ENCODE data around the gene CACNA1D. TPM values are rescaled to one million over a fixed set of nuclear protein-coding genes. Genes with fewer than 3 reads are reported as not detected.

The CACNA1D gene
- total and polyA plus RNA-seq, 9 of the 15 experiments (the other 6 are each of a cell fraction or from before 2014, with no cell fraction given): 0.29 TPM; not detected in 8

- TF ChIP-seq CHD7 (IDR thresholded peaks at IDR 0.05; ENCODE audit: low read depth, low read length) (no peak), MAFK (IDR thresholded peaks at IDR 0.05; ENCODE audit: low read length) (no peak), ZNF449 (CRISPR knock-in tag; IDR thresholded peaks at IDR 0.05) (no peak), ZNF253 (CRISPR knock-in tag; conservative IDR thresholded peaks at IDR 0.05) (no peak), NFE2L1 (tag; IDR thresholded peaks at IDR 0.05; ENCODE audit: borderline replicate concordance, low read depth) (no peak), ZNF512 (tag; IDR thresholded peaks at IDR 0.05) (no peak), MBD2 (IDR thresholded peaks at IDR 0.05; ENCODE audit: borderline replicate concordance, low read depth) (no peak)
Observed at GRCh38 chr3:53695324-53695690, 200.9 kb downstream of the CACNA1D start (continued).

Measured in K562 (cell line).